Parathyroid adenoma (tissue), 2 donors: ENCODE results near the gene ZNF106.

Experiments used
- H2AFZ ChIP-seq: fragments of 300-600 bp; sonication (generic); one replicate; pipeline ENCODE4 v1.7.0; 2017; ENCODE audit warnings: antibody characterized with exemption, mild to moderate bottlenecking
- H3K27ac ChIP-seq: fragments of 300-600 bp; sonication (generic); one replicate; pipeline ENCODE4 v1.7.0; 2017
- H3K27me3 ChIP-seq: fragments of 300-600 bp; sonication (generic); one replicate; pipeline ENCODE4 v1.7.0; 2017; ENCODE audit warnings: low read length; ENCODE audit not compliant: control insufficient read depth, insufficient read depth
- H3K36me3 ChIP-seq: fragments of 300-600 bp; sonication (generic); one replicate; pipeline ENCODE4 v1.7.0; 2017; ENCODE audit warnings: low read length; ENCODE audit not compliant: control insufficient read depth, insufficient read depth
- H3K4me1 ChIP-seq: fragments of 300-600 bp; sonication (generic); one replicate; pipeline ENCODE4 v1.7.0; 2017; ENCODE audit warnings: control low read depth
- H3K4me2 ChIP-seq: fragments of 300-600 bp; sonication (generic); one replicate; pipeline ENCODE4 v1.7.0; 2017; ENCODE audit warnings: low read length
- H3K4me3 ChIP-seq: fragments of 300-600 bp; sonication (generic); one replicate; pipeline ENCODE4 v1.7.0; 2017; ENCODE audit warnings: low read depth, low read length
- H3K79me2 ChIP-seq: fragments of 300-600 bp; sonication (generic); one replicate; pipeline ENCODE4 v1.7.0; 2017; ENCODE audit warnings: control low read depth
- H3K9ac ChIP-seq: fragments of 300-600 bp; sonication (generic); one replicate; pipeline ENCODE4 v1.7.0; 2017; ENCODE audit warnings: mild to moderate bottlenecking
- H3K9me3 ChIP-seq: fragments of 300-600 bp; sonication (generic); one replicate; pipeline ENCODE4 v1.7.0; 2017; ENCODE audit warnings: low read length; ENCODE audit not compliant: control insufficient read depth
- CTCF ChIP-seq: fragments of 300-600 bp; sonication (generic); IDR thresholded peaks from one replicate; pipeline ENCODE4 v1.7.0; 2017; ENCODE audit warnings: antibody characterized with exemption, mild to moderate bottlenecking
- donor health status: primary hyperparathyroidism.

ZNF106 gene

GRCh38 chr15:42502477-42502876 is 11.5 kb upstream of the ZNF106 start:
- Histone ChIP-seq H3K4me2 (no peak overlapping the region), H2AFZ (no peak overlapping the region), H3K4me1 (no peaks in the 10 kb centered on the region), H3K4me3 (no peak overlapping the region), H3K9ac (no peak overlapping the region), H3K27ac (no peak overlapping the region), H3K27me3 (no peaks in the 10 kb centered on the region), H3K79me2 (peaks cover 4% of the 10 kb centered on the region), H3K36me3 (no peaks in the 10 kb centered on the region), H3K9me3 (no peaks in the 10 kb centered on the region)
- TF ChIP-seq CTCF, result no peak

- H3K9ac ChIP-seq, result no peak overlapping the region
- no peak overlapping the region for H2AFZ ChIP-seq
- H3K27ac ChIP-seq, result peak overlapping the region; percentile 4
- H3K4me3 ChIP-seq, result no peak overlapping the region
- no peak for TF ChIP-seq CTCF
- peaks cover 2% of the 10 kb centered on the region for H3K79me2 ChIP-seq
- H3K27me3 ChIP-seq, result no peaks in the 10 kb centered on the region
- no peaks in the 10 kb centered on the region for H3K9me3 ChIP-seq
- no peaks in the 10 kb centered on the region for H3K36me3 ChIP-seq
- peaks cover under 1% of the 10 kb centered on the region for H3K4me1 ChIP-seq
- no peak overlapping the region for H3K4me2 ChIP-seq
Observed at GRCh38 chr15:42499858-42500609, 9.1 kb upstream of the ZNF106 start.

- Histone ChIP-seq H3K4me3 (no peak overlapping the region), H3K36me3 (no peaks in the 10 kb centered on the region), H3K9ac (no peak overlapping the region), H3K79me2 (peaks cover 2% of the 10 kb centered on the region), H3K27me3 (no peaks in the 10 kb centered on the region), H3K9me3 (no peaks in the 10 kb centered on the region), H2AFZ (no peak overlapping the region), H3K27ac (no peak overlapping the region), H3K4me1 (peaks cover 5% of the 10 kb centered on the region), H3K4me2 (no peak overlapping the region)
- no peak for TF ChIP-seq CTCF
Observed at GRCh38 chr15:42498212-42499068, 7.5 kb upstream of the ZNF106 start.

- TF ChIP-seq CTCF, result no peak
- peak within 1 kb of the TSS; percentile 75 for H2AFZ ChIP-seq
- H3K4me1 ChIP-seq, result peaks cover 5% of the 10 kb centered on the region
Observed at GRCh38 chr15:42495361-42496212, 4.6 kb upstream of the ZNF106 start, which contains the start of gene SNAP23. SNAP23 (plus strand) TSS chr15:42495634; CDS start chr15:42511847, 16,213 bp downstream.

More at GRCh38 chr15:42495361-42496212, 4.6 kb upstream of the ZNF106 start, which contains the start of gene SNAP23:
- H3K79me2 ChIP-seq, result peaks cover 3% of the 10 kb centered on the region
- H3K27me3 ChIP-seq, result no peaks in the 10 kb centered on the region
- H3K4me3 ChIP-seq, result peak within 1 kb of the TSS; percentile 92
- H3K36me3 ChIP-seq, result no peaks in the 10 kb centered on the region
- no peak within 1 kb of the TSS for H3K9ac ChIP-seq
- H3K4me2 ChIP-seq, result peak within 1 kb of the TSS; percentile 85
- H3K9me3 ChIP-seq, result no peaks in the 10 kb centered on the region
- H3K27ac ChIP-seq, result peak within 1 kb of the TSS; percentile 80
